MV-4-11 (cell line): ENCODE data around the gene PDIA6.
A peak's percentile ranks its signal among the peaks of the same experiment; 100 is the strongest.
"Not testable (repeated sequence)": the region's sequence is repeated elsewhere in the genome, so short reads cannot be mapped to it uniquely, and the experiment has no call there.

Experiments
- DNase-seq: peaks from one replicate; lab custom pipeline; 2025; lab: John Stamatoyannopoulos, UW

PDIA6 gene

GRCh38 chr2:10832203-10832936 lies 19.8 kb upstream of the PDIA6 start:
- DNase-seq = peak; percentile 58

- no peak for DNase-seq
These were observed 18.9 kb upstream of the PDIA6 start for GRCh38 chr2:10831400-10831985.

- DNase-seq = no peak
These were observed 18.2 kb upstream of the PDIA6 start for GRCh38 chr2:10830641-10831399.

DNA sequence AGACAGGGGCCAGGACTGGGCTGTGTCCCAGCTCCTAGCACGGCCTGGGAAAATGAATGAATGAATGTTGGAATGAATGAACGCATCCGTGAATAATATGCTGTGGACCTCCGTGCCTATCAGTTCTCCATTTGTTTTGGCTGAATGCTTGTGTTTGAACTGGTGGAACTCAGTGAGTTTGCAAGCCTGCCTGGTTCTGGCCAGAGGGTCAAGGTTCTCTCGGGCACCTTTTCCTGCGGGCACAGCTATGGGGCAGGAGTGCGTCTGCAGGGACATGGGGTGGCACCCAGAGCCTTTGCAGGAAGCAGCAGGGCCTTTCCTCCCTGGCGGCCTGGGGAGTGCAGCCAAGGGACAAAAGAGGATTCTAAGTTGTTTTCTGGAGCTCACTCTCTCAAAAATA lies 17.6 kb upstream of the PDIA6 start:
- DNase-seq = no peak

DNA sequence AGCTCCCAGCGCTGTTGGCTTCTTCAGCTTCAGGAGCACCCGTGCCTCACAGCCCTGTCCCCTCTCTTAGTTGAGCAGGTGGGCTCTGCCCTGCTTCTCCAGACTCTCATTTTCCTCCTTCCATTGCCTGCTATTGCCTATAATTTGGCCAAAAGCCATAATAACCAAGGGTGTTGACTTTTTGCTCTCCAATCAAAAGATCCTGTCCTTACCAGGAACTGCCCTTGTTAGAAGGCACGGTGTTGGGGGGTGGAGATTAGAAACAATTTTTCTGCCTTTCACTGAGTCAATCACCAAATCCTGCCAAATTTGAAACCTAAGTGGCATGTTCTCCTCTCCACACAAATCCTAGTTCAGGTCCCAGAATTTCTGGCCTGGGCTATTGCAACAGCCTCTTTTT lies 16.7 kb upstream of the PDIA6 start:
- no peak for DNase-seq

GRCh38 chr2:10828346-10828745 lies 15.8 kb upstream of the PDIA6 start:
- peak; percentile 9 for DNase-seq

DNA sequence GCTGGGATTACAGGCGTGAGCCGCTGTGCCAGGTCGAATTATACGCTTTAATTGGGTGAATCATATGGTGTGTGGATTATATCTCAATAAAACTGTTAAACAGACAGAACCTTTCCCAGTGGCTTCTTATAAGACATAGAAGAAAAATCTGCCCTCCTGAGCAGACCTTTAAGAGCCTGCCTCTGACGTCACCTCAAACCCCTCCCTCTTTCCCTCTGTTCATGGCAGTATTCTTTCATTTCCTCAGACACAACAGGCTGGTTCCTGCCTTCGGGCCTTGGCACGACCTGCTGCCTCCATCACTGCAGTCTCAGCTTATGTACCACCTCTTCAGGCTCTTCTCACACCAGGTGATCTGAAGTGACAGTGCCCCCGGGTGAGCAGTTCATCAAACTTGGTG lies 14.0 kb upstream of the PDIA6 start:
- DNase-seq = peak; percentile 24

DNA sequence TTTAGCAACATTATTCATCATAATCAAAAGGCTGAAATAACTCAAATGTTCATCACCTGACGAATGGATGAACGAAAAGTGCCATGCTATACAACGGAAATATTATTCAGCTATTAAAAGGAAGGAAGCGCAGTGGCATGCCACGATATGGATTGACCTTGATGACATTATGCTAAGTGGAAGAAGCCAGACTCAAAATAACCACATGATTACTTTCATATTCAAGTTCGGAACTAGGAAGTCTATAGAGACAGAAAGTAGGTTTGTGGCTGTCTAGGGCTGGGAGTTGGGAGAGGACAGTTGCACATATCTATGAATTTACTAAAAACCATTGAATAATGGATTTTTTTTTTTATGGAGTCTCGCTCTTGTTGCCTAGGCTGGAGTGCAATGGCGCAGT lies 13.4 kb upstream of the PDIA6 start:
- peak; percentile 80 for DNase-seq

- no peak for DNase-seq
These were observed 11.6 kb upstream of the PDIA6 start for GRCh38 chr2:10824191-10824590.

DNA sequence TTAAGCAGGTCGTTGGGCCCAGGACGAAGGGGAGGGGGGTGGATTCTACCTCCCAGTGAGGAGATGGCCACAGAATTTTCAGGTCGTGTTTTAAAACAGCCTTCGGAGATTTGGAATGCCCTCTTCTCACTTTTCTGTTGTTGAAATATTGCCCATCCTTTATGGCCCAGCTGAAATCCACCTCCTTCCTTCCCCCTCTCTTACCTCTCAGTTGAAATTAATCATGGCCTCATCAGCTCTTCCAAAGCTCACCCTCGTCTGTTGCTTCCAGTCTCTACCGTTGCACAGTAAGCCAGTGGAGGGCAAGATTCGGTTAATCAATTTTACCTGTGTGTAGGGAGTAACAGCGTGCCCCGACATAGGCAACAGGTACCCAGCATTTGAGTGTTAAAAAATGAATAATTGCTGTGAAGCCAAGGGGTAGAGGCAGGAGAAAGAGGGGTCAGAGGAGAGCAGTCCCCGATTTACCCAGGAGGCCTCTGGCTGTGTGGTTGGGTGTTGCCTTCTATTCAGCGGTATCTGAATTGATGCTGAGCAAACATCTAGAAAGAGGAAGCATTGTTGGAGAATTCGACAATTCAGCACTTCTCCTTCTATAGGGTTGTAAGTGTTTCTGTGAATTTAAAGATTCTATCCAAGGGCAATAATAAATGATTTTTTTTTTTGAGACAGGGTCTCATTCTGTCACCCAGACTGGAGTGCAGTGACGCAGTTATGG lies 8.6 kb upstream of the PDIA6 start:
- DNase-seq = peak; percentile 72

DNA sequence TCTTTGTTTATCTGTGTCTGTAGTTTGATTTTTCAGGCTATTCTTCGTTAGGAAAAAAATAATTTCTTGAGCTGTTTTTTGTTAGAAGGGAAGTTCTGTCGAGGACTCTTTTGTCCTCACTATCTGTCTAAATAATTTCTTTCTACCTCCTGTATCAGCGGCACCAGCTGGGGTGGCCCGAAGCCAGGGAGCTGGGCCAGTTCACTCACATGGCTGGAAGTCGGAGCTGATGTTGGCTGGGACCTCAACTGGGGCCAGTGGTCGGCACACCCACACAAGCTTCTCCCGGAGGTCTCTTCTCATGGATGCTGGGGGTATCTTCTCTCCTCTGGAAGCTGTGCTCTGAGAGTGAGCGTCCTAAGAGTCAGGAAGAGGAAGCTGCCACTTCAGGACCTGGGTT lies 8.0 kb upstream of the PDIA6 start:
- DNase-seq = no peak

GRCh38 chr2:10819714-10820314 lies 7.2 kb upstream of the PDIA6 start:
- no peak for DNase-seq

DNA sequence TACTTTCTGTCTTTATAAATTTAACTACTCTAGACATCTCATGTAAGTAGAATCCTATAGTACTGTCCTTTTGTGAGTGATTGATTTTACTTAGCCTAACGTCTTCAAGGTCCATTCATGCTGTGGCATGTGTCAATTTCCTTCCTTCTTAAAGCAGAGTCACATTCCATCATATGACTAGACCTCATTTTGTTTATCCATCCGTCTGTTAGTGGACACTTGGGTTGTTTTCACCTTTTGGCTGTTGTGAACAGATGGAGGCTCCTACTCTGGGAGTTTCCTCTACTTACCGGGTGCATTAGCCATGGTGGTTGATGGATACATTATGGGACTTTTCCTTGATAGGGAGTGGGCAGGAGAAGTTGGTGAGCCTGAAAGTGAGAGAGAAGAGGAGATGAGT lies 6.4 kb upstream of the PDIA6 start:
- no peak for DNase-seq

DNA sequence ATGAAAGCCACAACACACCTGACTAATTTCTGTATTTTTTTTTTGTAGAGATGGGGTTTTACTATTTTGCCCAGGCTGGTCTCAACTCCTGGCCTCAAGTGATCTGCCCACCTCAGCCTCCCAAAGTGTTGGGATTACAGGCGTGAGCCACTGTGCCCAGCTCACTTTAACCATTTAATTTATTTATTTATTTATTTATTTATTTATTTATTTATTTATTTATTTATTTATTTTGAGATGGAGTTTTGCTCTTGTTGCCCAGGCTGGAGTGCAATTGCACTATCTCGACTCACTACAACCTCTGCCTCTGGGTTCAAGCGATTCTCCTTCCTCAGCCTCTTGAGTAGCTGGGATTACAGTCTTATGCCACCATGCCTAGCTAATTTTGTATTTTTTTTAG lies 5.7 kb upstream of the PDIA6 start:
- not testable (repeated sequence) for DNase-seq

GRCh38 chr2:10817413-10817812 lies 4.8 kb upstream of the PDIA6 start:
- DNase-seq = no peak

GRCh38 chr2:10814571-10815331 lies 2.2 kb upstream of the PDIA6 start:
- DNase-seq = no peak

- no peak for DNase-seq
These were observed 1.6 kb upstream of the PDIA6 start for GRCh38 chr2:10814142-10814541.

GRCh38 chr2:10813163-10814138 lies 866 bp upstream of the PDIA6 start:
- DNase-seq = not testable (repeated sequence)

GRCh38 chr2:10811517-10811916 lies 1.1 kb downstream of the PDIA6 start:
- DNase-seq = no peak
